SU-DHL-6 (cell line): ENCODE results near the gene SESN1.

Experiments
- H2AFZ ChIP-seq: fragments of 200-600 bp; sonication (generic); 2 replicates; pipeline ENCODE4 v1.6.1; 2014; ENCODE audit warnings: low read depth, mild to moderate bottlenecking, moderate library complexity, mixed read lengths, antibody characterized with exemption, low read length; ENCODE audit not compliant: severe bottlenecking
- H3F3A ChIP-seq: fragments of 200-600 bp; shearing (Covaris generic); 2 replicates; pipeline ENCODE4 v1.6.0; 2016; ENCODE audit warnings: antibody characterized with exemption, mild to moderate bottlenecking; ENCODE audit not compliant: insufficient read depth
- H3K27ac ChIP-seq: fragments of 200-600 bp; sonication (generic); 2 replicates; pipeline ENCODE4 v1.5.1; 2016; ENCODE audit warnings: low read depth, mild to moderate bottlenecking, low read length, moderate library complexity, mixed read lengths
- H3K27me3 ChIP-seq: fragments of 200-600 bp; sonication (generic), shearing (Covaris generic); 2 replicates; pipeline ENCODE4 v1.6.0; 2014; ENCODE audit warnings: mild to moderate bottlenecking, low read length
- H3K36me3 ChIP-seq: fragments of 200-600 bp; sonication (generic); 2 replicates; pipeline ENCODE4 v1.6.1; 2014; ENCODE audit warnings: mild to moderate bottlenecking, low read length, mixed read lengths
- H3K4me2 ChIP-seq: fragments of 300-600, 200-600 bp; shearing (Covaris generic), sonication (generic); 2 replicates; pipeline ENCODE4 v1.6.0; 2014; ENCODE audit warnings: low read length, low read depth, mild to moderate bottlenecking; ENCODE audit not compliant: poor library complexity, severe bottlenecking
- H3K4me3 ChIP-seq: fragments of 200-600 bp; sonication (generic); 2 replicates; pipeline ENCODE4 v1.5.1; 2014; ENCODE audit warnings: antibody characterized with exemption, low read length, mild to moderate bottlenecking, mixed read lengths; ENCODE audit not compliant: insufficient read depth, poor library complexity, severe bottlenecking
- H3K79me2 ChIP-seq: fragments of 200-600 bp; sonication (generic); 2 replicates; pipeline ENCODE4 v1.6.1; 2014; ENCODE audit warnings: mild to moderate bottlenecking, low read length, moderate library complexity; ENCODE audit not compliant: insufficient read depth
- H3K9ac ChIP-seq: fragments of 200-600 bp; sonication (generic); 2 replicates; pipeline ENCODE4 v1.7.0; 2014; ENCODE audit warnings: mild to moderate bottlenecking, low read length
- H3K9me2 ChIP-seq: fragments of 200-600 bp; sonication (generic); replicated peaks from 2 replicates; pipeline ENCODE4 v1.6.1; 2014; ENCODE audit warnings: low read length; ENCODE audit not compliant: insufficient read depth
- H3K9me3 ChIP-seq: fragments of 200-600 bp; sonication (generic); 2 replicates; pipeline ENCODE4 v1.6.1; 2014; ENCODE audit warnings: low read length, mixed read lengths; ENCODE audit not compliant: insufficient read depth
- H4K20me1 ChIP-seq: fragments of 200-600 bp; sonication (generic); 2 replicates; pipeline ENCODE4 v1.6.1; 2014; ENCODE audit warnings: low read depth, mild to moderate bottlenecking, antibody characterized with exemption, low read length, moderate library complexity, mixed read lengths
- EZH2phosphoT487 ChIP-seq: fragments of 200-600 bp; sonication (generic), shearing (Covaris generic); conservative IDR thresholded peaks from 2 replicates; pipeline ENCODE4 v1.6.1; 2018; ENCODE audit warnings: mild to moderate bottlenecking, antibody characterized with exemption, low read length, moderate library complexity, mixed read lengths
- TF ChIP-seq, protein P1 (sequence below): fragments of 200-600 bp; sonication (generic); IDR thresholded peaks from one replicate; pipeline ENCODE4 v1.5.1; 2017; ENCODE audit warnings: antibody characterized with exemption, mild to moderate bottlenecking, low read length, moderate library complexity; ENCODE audit not compliant: insufficient read depth, poor library complexity, severe bottlenecking

SESN1 gene

DNA sequence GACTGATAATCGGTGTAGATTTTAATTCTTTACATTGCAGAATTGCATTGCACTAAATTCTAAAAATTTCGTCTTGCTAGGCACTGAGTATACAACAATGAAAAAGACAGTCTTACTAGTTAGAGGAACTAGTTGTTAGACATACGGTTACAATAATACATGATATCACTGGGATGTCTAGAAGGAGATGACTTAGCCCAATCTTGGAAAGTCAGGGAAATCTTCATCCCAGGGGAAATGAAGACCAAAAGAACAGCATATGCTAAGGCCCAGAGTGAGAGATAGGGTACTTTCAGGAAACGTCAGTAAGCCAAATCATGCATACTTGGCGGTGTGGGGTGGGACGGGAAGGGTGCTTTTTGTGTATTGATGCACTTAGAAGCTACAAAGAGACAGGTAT, 1.6 kb upstream of the SESN1 start:
- H3K4me2 ChIP-seq, result peak overlapping the region; percentile 91
- H3K9me2 ChIP-seq, result no peaks in the 10 kb centered on the region
- peak overlapping the region; percentile 79 for H3K4me3 ChIP-seq
- H4K20me1 ChIP-seq, result no peaks in the 10 kb centered on the region
- H3K27ac ChIP-seq, result no peak overlapping the region
- H3K9me3 ChIP-seq, result no peaks in the 10 kb centered on the region
- H3K79me2 ChIP-seq, result peaks cover 4% of the 10 kb centered on the region; the same call in 1 of the 2 replicates
- TF ChIP-seq, protein P1, sequence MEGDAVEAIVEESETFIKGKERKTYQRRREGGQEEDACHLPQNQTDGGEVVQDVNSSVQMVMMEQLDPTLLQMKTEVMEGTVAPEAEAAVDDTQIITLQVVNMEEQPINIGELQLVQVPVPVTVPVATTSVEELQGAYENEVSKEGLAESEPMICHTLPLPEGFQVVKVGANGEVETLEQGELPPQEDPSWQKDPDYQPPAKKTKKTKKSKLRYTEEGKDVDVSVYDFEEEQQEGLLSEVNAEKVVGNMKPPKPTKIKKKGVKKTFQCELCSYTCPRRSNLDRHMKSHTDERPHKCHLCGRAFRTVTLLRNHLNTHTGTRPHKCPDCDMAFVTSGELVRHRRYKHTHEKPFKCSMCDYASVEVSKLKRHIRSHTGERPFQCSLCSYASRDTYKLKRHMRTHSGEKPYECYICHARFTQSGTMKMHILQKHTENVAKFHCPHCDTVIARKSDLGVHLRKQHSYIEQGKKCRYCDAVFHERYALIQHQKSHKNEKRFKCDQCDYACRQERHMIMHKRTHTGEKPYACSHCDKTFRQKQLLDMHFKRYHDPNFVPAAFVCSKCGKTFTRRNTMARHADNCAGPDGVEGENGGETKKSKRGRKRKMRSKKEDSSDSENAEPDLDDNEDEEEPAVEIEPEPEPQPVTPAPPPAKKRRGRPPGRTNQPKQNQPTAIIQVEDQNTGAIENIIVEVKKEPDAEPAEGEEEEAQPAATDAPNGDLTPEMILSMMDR, result no peak
- TF ChIP-seq EZH2phosphoT487, result no peak
- peak overlapping the region; percentile 96 for H2AFZ ChIP-seq
- no peaks in the 10 kb centered on the region for H3K27me3 ChIP-seq
- H3K9ac ChIP-seq, result peak overlapping the region; percentile 86
- H3K36me3 ChIP-seq, result no peaks in the 10 kb centered on the region
- no peaks in the 10 kb centered on the region for H3F3A ChIP-seq

DNA sequence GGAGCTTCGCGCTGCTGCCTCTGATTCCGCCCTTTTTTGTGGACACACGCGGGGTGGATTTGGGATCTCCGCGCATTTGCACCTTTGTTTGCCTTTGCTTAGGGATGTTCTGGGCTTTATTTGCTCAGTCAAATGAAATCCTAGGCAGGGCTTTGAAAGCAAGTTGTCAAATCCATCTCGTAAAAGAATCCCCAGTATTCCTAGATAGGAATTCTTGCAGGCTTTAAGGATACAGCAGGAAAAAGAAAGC, 1.1 kb upstream of the SESN1 start:
- Histone ChIP-seq H3K9me2 (no peaks in the 10 kb centered on the region), H3K9ac (peak overlapping the region; percentile 86), H3K27ac (peak overlapping the region; percentile 19; the same call in 1 of the 2 replicates), H3K36me3 (no peaks in the 10 kb centered on the region), H3K4me3 (peak overlapping the region; percentile 79), H3K79me2 (peaks cover 4% of the 10 kb centered on the region; the same call in 1 of the 2 replicates), H4K20me1 (no peaks in the 10 kb centered on the region), H2AFZ (peak overlapping the region; percentile 96), H3F3A (no peaks in the 10 kb centered on the region), H3K4me2 (peak overlapping the region; percentile 91), H3K27me3 (no peaks in the 10 kb centered on the region), H3K9me3 (no peaks in the 10 kb centered on the region)
- TF ChIP-seq, protein P1, result no peak
- TF ChIP-seq EZH2phosphoT487, result no peak

DNA sequence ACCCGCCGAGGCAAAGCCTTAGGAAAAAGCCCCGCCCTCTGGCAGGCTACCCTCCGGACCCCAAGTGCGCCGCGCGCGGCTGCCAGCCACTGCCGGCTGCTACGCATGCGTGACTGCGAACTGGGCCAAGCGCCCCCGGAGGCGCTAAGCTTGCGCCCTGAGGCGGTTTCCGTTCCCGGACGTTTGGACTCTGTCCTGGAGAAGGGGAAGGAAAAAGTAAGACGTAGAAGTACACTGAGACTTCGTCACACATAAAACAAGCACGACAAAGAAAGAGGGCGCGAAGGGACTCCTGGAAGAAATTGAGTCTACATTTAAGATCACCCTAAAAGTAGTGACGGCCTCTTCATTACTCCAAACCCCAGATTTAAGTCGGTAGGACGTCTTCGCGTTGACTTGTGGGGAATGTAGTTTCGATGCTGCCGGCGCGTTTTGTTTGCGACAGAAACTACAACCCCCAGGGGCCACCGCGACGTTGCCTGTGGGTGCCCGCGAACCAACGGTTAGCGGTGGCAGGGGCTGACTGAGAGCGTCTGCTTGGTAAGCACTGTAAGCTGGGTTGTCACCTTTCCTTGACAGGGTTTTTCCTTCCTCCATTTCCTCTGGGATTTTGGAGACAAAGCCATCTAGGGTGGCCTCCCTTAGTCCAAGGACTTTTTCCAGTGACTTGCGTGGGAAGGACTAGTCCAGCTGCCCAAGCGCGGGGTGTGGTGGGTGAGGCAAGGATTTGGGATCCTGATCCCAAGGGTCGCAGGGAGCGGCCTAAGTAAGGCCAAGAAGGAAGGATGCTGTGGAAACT, 589 bp upstream of the SESN1 start, which contains the start of gene CEP57L1:
TSS of gene CEP57L1 (plus strand) at position 472 of the 799 bp plus-strand sequence. CDS start 49,715 bp downstream, outside the sequence.
- H3K9me3 ChIP-seq, result no peaks in the 10 kb centered on the region
- H4K20me1 ChIP-seq, result no peaks in the 10 kb centered on the region
- peak within 1 kb of the TSS; percentile 79 for H3K4me3 ChIP-seq
- peak within 1 kb of the TSS; percentile 91 for H3K4me2 ChIP-seq
- H3K36me3 ChIP-seq, result no peaks in the 10 kb centered on the region
- peak within 1 kb of the TSS; percentile 86 for H3K27ac ChIP-seq
- TF ChIP-seq, protein P1, result no peak
- no peak for TF ChIP-seq EZH2phosphoT487
- no peaks in the 10 kb centered on the region for H3K27me3 ChIP-seq
- H2AFZ ChIP-seq, result peak within 1 kb of the TSS; percentile 96
- H3F3A ChIP-seq, result no peaks in the 10 kb centered on the region
- H3K79me2 ChIP-seq, result peaks cover 4% of the 10 kb centered on the region; the same call in 1 of the 2 replicates
- peak within 1 kb of the TSS; percentile 86 for H3K9ac ChIP-seq
- no peaks in the 10 kb centered on the region for H3K9me2 ChIP-seq
